Stimulated activated CD4-positive, alpha-beta T cell treated with anti-CD3 and anti-CD28 coated beads, TNF-alpha, amount 100 ng/mL, for 1 hour (primary cell): Measurements from ENCODE around the gene TBC1D16.
"Not testable (repeated sequence)": the region's sequence is repeated elsewhere in the genome, so short reads cannot be mapped to it uniquely, and the experiment has no call there.

Source experiments
- DNase-seq, 3 donors: peaks; one replicate each; pipeline ENCODE4 v3.0.0-alpha.2; 2020; ENCODE audit warnings: low read depth in 3 of 3, low spot score in 1 of 3

TBC1D16 gene

DNA sequence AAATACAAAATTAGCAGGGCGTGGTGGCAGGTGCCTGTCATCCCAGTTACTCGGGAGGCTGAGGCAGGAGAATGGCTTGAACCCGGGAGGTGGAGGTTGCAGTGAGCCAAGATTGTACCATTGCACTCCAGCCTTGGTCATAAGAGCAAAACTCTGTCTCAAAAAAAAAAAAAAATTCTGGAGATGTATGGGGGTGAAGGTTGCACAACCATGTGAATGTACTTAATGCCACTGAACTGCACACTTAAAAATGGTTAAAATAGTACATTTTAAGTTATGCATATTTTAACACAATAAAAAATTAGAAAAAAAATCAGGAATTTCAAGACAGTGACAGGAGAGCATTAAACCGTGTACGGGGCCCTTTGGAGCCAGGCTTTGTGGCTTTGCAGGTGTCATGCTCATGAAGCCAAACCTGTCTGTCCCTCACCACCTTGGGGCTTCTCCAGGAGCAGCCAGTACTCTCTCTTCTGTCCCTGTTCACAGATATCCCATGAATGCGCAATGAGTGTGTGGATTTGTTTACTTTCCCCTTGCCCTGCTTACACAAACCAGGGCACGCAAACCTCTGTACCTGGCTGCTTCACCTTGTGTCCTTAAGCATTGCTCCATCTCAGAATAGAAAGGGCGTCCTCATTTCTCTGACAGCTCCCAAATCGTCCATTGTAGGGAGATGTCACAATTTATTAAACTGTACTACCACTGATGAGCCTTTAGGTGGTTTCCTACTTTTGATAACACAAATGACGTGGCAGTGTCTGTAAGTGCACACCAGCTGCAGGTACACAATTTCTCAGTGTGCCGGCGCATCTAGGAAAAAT lies 138.2 kb downstream of the TBC1D16 start:
- DNase-seq = no peak

DNA sequence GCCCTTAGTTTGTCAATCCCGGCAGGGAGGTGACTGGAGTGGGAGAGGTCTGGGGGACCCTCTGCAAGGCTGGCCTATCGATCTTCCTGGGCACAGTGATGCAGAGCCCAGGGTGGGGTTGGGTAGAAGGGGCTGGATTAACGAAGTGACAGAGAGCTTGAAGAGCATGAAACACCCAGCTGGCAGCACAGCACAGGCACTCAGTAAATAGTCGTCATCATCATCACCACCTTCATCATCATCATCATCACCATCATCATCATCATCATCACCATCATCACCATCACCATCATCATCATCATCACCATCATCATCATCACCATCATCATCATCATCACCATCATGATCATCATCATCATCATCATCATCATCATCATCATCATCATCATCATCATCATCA lies 142.2 kb downstream of the TBC1D16 start:
- not testable (repeated sequence) for DNase-seq

DNA sequence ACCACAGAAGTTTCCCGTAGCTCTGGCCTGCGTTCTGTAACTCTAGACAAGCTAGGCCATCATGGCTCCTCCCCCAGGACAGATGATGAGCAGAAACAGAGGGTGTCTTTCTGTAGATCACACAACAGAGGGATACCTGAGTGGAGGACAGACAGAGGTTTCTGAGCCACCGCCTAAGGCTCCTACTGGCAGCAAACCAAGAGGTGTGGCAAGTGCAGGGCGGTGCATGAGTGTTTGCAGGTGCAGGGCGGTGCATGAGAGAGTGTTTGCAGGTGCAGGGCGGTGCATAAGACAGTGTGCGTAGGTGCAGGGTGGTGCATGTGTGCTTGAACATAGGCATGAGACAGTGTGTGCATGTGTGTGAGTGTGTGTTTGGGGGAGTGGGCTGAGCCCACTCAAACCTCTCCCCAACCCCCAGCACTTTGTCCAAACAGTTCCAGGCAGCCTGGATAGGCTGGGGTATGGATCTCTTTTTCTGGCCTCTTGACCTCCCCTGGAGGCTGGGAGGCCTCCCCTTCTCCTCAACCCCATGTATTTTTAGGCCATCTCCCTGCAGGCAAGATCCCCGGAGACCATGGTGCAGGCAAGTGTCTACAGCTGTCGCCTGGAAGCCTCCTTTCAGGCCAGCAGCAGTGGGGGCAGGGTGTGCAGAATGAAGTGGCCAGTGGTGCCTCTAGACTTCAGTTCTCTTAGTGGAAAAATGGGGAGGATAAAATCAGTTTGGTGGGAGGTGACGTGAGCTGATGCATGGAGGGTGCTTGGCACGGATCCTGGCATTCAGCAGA lies 143.0 kb downstream of the TBC1D16 start:
- DNase-seq = no peak

DNA sequence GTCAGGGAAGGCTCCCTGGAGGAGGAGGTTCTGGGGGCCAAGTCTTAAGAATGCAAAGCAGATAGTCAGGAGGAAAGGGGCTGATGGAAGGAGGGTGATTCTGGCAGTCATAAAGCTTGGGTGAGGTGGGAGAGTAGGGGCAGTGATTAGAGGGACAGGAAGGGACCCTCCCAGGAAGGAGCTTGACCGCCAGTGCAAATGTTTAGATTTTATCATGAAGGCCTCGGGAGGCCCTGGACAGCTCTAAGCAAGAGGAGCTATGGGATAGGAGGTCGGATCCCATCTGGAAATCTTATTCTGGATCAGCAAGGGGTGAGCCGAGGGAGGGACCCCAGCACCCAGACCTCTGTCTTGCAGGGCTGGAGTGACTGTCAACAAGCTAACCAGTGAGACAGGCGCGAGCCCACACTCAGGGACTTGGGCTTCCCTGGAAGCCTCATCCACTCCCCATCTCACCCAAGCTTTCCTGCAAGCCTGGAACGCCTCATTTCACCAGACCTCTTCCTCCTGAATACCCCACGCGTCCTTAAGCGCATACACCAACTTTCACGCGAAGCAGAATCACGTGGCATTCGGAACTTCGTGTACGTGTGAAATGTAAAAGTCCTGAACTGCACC lies 144.4 kb downstream of the TBC1D16 start:
- DNase-seq = no peak

DNA sequence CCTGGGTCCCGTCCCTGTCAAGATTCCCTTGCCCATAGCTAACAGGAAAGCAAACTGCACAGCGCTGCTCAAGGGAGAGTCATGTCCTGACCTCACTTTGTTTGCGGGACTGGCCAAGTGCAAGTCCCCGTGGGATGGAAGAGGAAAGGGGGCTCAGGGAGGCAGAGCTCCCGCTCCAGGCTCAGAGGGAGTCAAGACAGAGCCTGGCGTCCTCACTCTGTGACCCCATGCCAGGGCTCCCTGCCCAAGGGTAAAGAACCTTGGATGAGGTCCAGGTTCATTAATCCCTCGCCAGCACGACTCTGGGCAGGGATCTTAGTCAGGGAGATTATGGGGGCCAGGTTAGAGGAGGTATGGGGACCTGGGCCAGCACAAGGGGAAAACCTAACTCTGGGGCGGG lies 145.0 kb downstream of the TBC1D16 start:
- no peak for DNase-seq

DNA sequence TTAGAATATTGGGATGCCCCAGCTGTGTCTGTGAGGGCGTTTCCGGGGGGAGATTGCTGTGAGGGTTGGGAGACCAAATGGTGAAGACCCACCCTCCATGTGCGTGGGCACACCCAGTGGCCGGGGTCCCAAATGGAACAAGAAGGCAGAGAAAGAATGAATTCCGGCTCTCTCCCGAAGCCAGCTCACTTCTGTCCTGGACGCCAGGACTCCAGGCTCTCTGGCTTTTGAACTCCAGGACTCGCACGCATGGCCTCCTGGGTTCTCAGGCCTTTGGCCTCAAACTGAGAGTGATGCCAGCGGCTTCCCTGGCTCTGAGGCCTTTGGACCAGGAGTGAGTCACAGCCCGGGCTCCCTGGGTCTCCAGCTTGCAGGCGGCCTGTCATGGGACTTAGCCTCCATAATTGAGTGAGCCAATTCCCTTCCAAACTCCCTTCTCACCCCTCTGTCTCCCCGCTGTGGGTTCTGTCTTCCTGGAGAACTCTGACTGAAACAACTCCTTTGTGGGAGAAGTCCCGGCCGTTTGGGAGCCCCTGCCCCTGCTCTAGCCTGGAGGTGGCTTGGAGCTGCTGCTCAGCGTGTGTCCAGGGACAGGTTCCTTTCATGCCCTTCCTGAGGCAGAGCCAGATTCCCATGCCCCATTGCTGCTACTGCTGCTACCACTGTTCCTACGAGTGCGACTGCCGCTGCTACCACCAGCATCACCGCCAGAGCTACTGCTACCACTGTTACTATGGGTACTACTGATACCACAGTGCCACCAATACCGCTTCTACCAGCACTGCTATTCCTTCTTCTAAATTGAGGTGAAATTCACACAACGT lies 146.6 kb downstream of the TBC1D16 start:
- no peak for DNase-seq

DNA sequence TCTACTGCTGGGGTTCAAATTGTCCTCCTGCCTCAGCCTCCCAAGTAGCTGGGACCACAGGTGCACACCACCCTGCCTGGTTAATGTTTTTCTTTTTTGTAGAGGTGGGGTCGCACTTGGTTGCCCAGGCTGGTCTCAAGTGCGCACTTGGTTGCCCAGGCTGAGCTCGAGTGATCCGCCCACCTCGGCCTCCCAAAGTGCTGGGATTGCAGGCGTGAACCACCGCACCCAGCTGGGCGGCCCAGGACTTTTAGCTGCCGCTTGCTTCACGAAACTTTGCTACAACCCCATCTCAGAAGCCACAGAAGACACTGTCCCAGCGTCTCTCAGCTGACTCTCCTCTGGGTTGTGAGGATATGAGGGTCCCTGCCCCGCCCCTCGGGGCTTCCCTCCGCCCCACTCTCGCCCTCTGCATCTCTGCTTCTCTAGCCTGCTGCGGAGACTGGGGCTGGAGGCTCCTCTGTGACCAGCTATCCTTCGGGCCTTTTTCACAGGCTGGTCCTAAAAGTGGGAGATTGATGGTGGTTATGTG lies 147.6 kb downstream of the TBC1D16 start:
- DNase-seq = no peak

DNA sequence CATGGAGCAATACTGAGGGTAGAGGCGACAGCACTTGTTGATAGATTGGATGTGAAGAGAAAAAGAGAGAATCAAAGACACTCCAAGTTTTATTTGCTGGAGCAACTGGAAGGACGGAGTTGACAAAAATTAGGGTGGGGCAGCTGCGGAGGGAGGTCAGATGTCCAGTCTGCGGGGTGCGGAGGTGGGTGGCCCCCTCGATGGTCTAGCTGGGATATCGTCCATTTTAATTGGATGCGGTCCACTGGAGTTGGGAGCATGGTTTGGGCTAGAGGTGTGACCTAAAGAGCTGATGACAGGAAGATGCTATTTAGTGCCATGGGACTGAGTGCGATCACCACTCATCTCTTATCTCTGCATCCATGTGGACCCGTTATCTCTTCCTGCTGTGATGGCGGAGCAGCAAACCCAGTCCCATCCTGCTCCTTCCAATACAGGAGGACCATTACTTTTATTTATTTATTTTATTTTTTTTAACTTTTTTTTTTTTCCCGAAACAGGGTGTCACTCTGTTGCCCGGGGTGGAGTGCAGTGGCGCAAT lies 148.2 kb downstream of the TBC1D16 start:
- DNase-seq = no peak

DNA sequence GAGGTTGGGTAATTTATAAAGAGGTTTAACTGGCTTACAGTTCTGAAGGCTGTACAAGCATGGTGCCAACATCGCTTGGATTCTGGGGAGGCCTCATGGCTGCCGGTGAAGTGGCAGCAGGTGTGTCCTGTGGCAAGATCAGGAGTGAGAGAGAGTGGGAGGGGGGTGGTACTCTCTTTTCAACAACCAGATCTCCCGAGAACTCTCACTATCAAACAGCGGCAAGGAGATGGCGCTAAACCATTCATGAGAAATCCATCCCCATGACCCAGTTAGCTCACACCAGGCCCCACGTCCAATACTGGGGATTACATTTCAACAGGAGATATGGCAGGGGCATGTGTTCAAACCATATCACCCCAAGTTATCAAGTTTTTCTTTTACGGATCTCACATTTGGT lies 152.5 kb downstream of the TBC1D16 start:
- no peak for DNase-seq
